Measurements from ENCODE around the gene EVX1.

EVX1 gene

GRCh38 chr7:27245124-27245797 lies 2.7 kb downstream of the EVX1 start:
- no peak for DNase-seq
- in situ Hi-C loops (cut with HindIII; ENCODE audit: low pct_ligation_motif_present, low pct_unique_long_range_greater_than_20kb, low sequenced_read_pairs): no loop called here

GRCh38 chr7:27245798-27246691 lies 3.4 kb downstream of the EVX1 start:
- in situ Hi-C loops (cut with HindIII; ENCODE audit: low pct_ligation_motif_present, low pct_unique_long_range_greater_than_20kb, low sequenced_read_pairs): no loop called here
- peak; percentile 44 for DNase-seq

- no peak for DNase-seq
- in situ Hi-C loops (cut with HindIII; ENCODE audit: low pct_ligation_motif_present, low pct_unique_long_range_greater_than_20kb, low sequenced_read_pairs): no loop called here
Measured at GRCh38 chr7:27247000-27247399, 4.4 kb downstream of the EVX1 start.

GRCh38 chr7:27247452-27248426 lies 5.1 kb downstream of the EVX1 start:
- DNase-seq: no peak
- in situ Hi-C loops (cut with HindIII; ENCODE audit: low pct_ligation_motif_present, low pct_unique_long_range_greater_than_20kb, low sequenced_read_pairs): no loop called here

- in situ Hi-C loops (cut with HindIII; ENCODE audit: low pct_ligation_motif_present, low pct_unique_long_range_greater_than_20kb, low sequenced_read_pairs): no loop called here
- no peak for DNase-seq
Measured at GRCh38 chr7:27248427-27248806, 5.8 kb downstream of the EVX1 start.

GRCh38 chr7:27248911-27249723 lies 6.5 kb downstream of the EVX1 start:
- in situ Hi-C loops (cut with HindIII; ENCODE audit: low pct_ligation_motif_present, low pct_unique_long_range_greater_than_20kb, low sequenced_read_pairs): no loop called here
- peak; percentile 26 for DNase-seq

- no peak for DNase-seq
- in situ Hi-C loops (cut with HindIII; ENCODE audit: low pct_ligation_motif_present, low pct_unique_long_range_greater_than_20kb, low sequenced_read_pairs): no loop called here
Measured at GRCh38 chr7:27249724-27250556, 7.3 kb downstream of the EVX1 start.

- in situ Hi-C loops (cut with HindIII; ENCODE audit: low pct_ligation_motif_present, low pct_unique_long_range_greater_than_20kb, low sequenced_read_pairs): no loop called here
- no peak for DNase-seq
Measured at GRCh38 chr7:27250557-27251070, 8.0 kb downstream of the EVX1 start.

GRCh38 chr7:27251136-27251651 lies 8.6 kb downstream of the EVX1 start:
- in situ Hi-C loops (cut with HindIII; ENCODE audit: low pct_ligation_motif_present, low pct_unique_long_range_greater_than_20kb, low sequenced_read_pairs): no loop called here
- DNase-seq: no peak

- in situ Hi-C loops (cut with HindIII; ENCODE audit: low pct_ligation_motif_present, low pct_unique_long_range_greater_than_20kb, low sequenced_read_pairs): no loop called here
- no peak for DNase-seq
Measured at GRCh38 chr7:27251652-27252590, 9.3 kb downstream of the EVX1 start.

- in situ Hi-C loops (cut with HindIII; ENCODE audit: low pct_ligation_motif_present, low pct_unique_long_range_greater_than_20kb, low sequenced_read_pairs): no loop called here
- no peak for DNase-seq
Measured at GRCh38 chr7:27254625-27255024, 12.0 kb downstream of the EVX1 start.

GRCh38 chr7:27260211-27260610 lies 17.6 kb downstream of the EVX1 start:
- in situ Hi-C loops (cut with HindIII; ENCODE audit: low pct_ligation_motif_present, low pct_unique_long_range_greater_than_20kb, low sequenced_read_pairs): no loop called here
- DNase-seq: no peak

- in situ Hi-C loops (cut with HindIII; ENCODE audit: low pct_ligation_motif_present, low pct_unique_long_range_greater_than_20kb, low sequenced_read_pairs): no loop called here
- no peak for DNase-seq
Measured at GRCh38 chr7:27262121-27262520, 19.5 kb downstream of the EVX1 start.

GRCh38 chr7:27263781-27264180 lies 21.2 kb downstream of the EVX1 start:
- DNase-seq: no peak
- in situ Hi-C loops (cut with HindIII; ENCODE audit: low pct_ligation_motif_present, low pct_unique_long_range_greater_than_20kb, low sequenced_read_pairs): no loop called here

- in situ Hi-C loops (cut with HindIII; ENCODE audit: low pct_ligation_motif_present, low pct_unique_long_range_greater_than_20kb, low sequenced_read_pairs): no loop called here
- DNase-seq: no peak
Measured at GRCh38 chr7:27269455-27269854, 26.9 kb downstream of the EVX1 start.

- in situ Hi-C loops (cut with HindIII; ENCODE audit: low pct_ligation_motif_present, low pct_unique_long_range_greater_than_20kb, low sequenced_read_pairs): no loop called here
Measured at GRCh38 chr7:27271384-27271783, 28.8 kb downstream of the EVX1 start.

More at GRCh38 chr7:27271384-27271783, 28.8 kb downstream of the EVX1 start:
- DNase-seq: no peak
